OCI-LY1 (cell line): Measurements from ENCODE around the gene VEZF1.

Source experiments
- EZH2 ChIP-seq: fragments of 200-600 bp; sonication (generic), shearing (Covaris generic); IDR thresholded peaks from 2 replicates; pipeline ENCODE4 v1.8.0; 2017; ENCODE audit warnings: borderline replicate concordance, mixed run types, mild to moderate bottlenecking, antibody characterized with exemption, low read length, moderate library complexity, mixed read lengths
- TF ChIP-seq, protein P1 (sequence below): fragments of 200-600 bp; sonication (generic), shearing (Covaris generic); IDR thresholded peaks from 2 replicates; pipeline ENCODE4 v1.5.1; 2017; ENCODE audit warnings: mild to moderate bottlenecking, antibody characterized with exemption, low read length, moderate library complexity, mixed read lengths

DNA sequence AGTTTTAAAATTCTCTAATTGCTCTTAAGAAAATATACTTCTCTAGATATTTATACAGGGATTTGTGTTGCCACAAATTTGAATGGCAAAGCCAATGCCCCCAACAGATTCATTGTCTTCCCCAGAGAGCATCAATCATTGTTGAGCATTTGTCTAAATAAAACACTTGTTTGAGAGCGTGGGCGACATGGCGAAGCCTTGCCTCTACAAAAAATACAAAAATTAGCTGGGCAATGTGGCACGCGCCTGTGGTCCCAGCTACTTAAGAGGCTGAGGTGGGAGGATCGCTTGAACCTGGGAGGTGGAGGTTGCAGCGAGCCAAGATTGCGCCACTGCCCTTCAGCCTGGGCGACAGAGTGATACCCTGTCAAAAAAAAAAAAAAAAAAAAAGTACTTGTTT is 32.3 kb upstream of the VEZF1 start:
- TF ChIP-seq, protein P1, sequence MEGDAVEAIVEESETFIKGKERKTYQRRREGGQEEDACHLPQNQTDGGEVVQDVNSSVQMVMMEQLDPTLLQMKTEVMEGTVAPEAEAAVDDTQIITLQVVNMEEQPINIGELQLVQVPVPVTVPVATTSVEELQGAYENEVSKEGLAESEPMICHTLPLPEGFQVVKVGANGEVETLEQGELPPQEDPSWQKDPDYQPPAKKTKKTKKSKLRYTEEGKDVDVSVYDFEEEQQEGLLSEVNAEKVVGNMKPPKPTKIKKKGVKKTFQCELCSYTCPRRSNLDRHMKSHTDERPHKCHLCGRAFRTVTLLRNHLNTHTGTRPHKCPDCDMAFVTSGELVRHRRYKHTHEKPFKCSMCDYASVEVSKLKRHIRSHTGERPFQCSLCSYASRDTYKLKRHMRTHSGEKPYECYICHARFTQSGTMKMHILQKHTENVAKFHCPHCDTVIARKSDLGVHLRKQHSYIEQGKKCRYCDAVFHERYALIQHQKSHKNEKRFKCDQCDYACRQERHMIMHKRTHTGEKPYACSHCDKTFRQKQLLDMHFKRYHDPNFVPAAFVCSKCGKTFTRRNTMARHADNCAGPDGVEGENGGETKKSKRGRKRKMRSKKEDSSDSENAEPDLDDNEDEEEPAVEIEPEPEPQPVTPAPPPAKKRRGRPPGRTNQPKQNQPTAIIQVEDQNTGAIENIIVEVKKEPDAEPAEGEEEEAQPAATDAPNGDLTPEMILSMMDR, result no peak
- TF ChIP-seq EZH2, result no peak
